SKM-1 (cell line): Measurements from ENCODE around the gene SETD3.

Source experiments
- DNase-seq: peaks from one replicate; lab custom pipeline; 2025; ENCODE audit not compliant: unreplicated experiment; lab: John Stamatoyannopoulos, UW

SETD3 gene

GRCh38 chr14:99502989-99503421 is 22.3 kb upstream of the SETD3 start:
- no peak for DNase-seq

- no peak for DNase-seq
Measured at GRCh38 chr14:99497894-99498293, 17.2 kb upstream of the SETD3 start.

- no peak for DNase-seq
Measured at GRCh38 chr14:99497341-99497740, 16.7 kb upstream of the SETD3 start.

- DNase-seq: no peak
Measured at GRCh38 chr14:99484106-99484505, 3.4 kb upstream of the SETD3 start.

GRCh38 chr14:99481745-99482099 is 1.1 kb upstream of the SETD3 start:
- no peak for DNase-seq

GRCh38 chr14:99480917-99481744 is 472 bp upstream of the SETD3 start, which contains the start of gene CCNK:
CCNK (plus strand) TSS chr14:99481409; CDS start chr14:99492678, 11,269 bp downstream.
- peak; percentile 71 for DNase-seq

- no peak for DNase-seq
Measured at GRCh38 chr14:99479160-99479905, 1.3 kb downstream of the SETD3 start.

- DNase-seq: no peak
Measured at GRCh38 chr14:99478128-99478527, 2.5 kb downstream of the SETD3 start.

GRCh38 chr14:99476864-99477263 is 3.8 kb downstream of the SETD3 start:
- DNase-seq: peak; percentile 25

GRCh38 chr14:99475660-99476059 is 5.0 kb downstream of the SETD3 start:
- no peak for DNase-seq

- DNase-seq: no peak
Measured at GRCh38 chr14:99475179-99475578, 5.5 kb downstream of the SETD3 start.

- no peak for DNase-seq
Measured at GRCh38 chr14:99473458-99473857, 7.2 kb downstream of the SETD3 start.

GRCh38 chr14:99472937-99473336 is 7.7 kb downstream of the SETD3 start:
- no peak for DNase-seq

GRCh38 chr14:99471731-99472130 is 8.9 kb downstream of the SETD3 start:
- no peak for DNase-seq

- DNase-seq: no peak
Measured at GRCh38 chr14:99468836-99469592, 11.6 kb downstream of the SETD3 start.

GRCh38 chr14:99468081-99468480 is 12.6 kb downstream of the SETD3 start:
- no peak for DNase-seq

- no peak for DNase-seq
Measured at GRCh38 chr14:99467336-99468078, 13.2 kb downstream of the SETD3 start.

- DNase-seq: no peak
Measured at GRCh38 chr14:99466758-99467157, 13.9 kb downstream of the SETD3 start.

GRCh38 chr14:99465288-99465687 is 15.4 kb downstream of the SETD3 start:
- no peak for DNase-seq

GRCh38 chr14:99463974-99464373 is 16.7 kb downstream of the SETD3 start:
- no peak for DNase-seq

GRCh38 chr14:99462210-99462609 is 18.4 kb downstream of the SETD3 start:
- no peak for DNase-seq
